ENCODE data around the gene NUTM2D.
"Not testable (repeated sequence)": the region's sequence is repeated elsewhere in the genome, so short reads cannot be mapped to it uniquely, and the experiment has no call there.

DNA sequence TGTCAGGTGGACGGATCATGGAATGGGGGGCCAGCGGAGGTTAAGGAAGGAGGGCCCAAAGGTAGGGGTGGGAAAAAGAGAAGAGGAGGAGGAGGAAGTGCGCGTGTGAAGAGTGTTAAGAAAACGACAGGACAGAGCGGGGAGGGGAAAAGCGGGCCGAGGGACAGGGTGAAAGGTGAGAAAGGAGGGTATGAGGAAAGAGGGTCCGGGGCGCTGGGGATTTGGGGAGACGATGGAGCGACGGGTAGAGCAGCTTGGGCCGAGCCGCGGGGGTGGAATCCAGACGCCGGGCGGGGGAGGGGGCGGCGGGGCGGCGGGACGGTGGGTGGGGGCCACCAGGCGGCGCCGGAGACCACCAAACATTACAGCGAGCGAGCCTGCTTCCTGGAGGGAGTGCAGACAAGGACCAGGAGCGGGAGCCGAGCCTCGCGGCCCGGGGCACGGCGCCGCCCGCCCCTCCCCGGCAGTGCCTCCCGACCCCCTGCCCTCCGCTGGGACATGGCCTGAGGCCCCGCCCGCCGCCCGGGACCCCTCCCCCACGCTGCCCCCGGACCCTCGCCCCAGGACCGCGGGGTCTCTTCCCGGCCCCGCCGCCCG lies 15.9 kb upstream of the NUTM2D start:
- TF ChIP-seq, protein P1, sequence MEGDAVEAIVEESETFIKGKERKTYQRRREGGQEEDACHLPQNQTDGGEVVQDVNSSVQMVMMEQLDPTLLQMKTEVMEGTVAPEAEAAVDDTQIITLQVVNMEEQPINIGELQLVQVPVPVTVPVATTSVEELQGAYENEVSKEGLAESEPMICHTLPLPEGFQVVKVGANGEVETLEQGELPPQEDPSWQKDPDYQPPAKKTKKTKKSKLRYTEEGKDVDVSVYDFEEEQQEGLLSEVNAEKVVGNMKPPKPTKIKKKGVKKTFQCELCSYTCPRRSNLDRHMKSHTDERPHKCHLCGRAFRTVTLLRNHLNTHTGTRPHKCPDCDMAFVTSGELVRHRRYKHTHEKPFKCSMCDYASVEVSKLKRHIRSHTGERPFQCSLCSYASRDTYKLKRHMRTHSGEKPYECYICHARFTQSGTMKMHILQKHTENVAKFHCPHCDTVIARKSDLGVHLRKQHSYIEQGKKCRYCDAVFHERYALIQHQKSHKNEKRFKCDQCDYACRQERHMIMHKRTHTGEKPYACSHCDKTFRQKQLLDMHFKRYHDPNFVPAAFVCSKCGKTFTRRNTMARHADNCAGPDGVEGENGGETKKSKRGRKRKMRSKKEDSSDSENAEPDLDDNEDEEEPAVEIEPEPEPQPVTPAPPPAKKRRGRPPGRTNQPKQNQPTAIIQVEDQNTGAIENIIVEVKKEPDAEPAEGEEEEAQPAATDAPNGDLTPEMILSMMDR (conservative IDR thresholded peaks at IDR 0.05), result not testable (repeated sequence)
- TF ChIP-seq ZFX (IDR thresholded peaks at IDR 0.05), result not testable (repeated sequence)
